HG03135 (cell line): ENCODE data around the gene PBX3.

Experiments
- ATAC-seq: cut with Tn5 transposase; IDR thresholded peaks from one replicate; pipeline ENCODE4 v1.9.1; 2021; ENCODE audit warnings: mild to moderate bottlenecking, moderate library complexity; ENCODE audit not compliant: unreplicated experiment

PBX3 gene

GRCh38 chr9:125990186-125990792, 243.1 kb downstream of the PBX3 start:
- no peak for ATAC-seq

GRCh38 chr9:125990793-125991220, 243.6 kb downstream of the PBX3 start:
- ATAC-seq, result no peak

GRCh38 chr9:125991886-125992529, 244.8 kb downstream of the PBX3 start:
- ATAC-seq, result no peak

GRCh38 chr9:125992557-125992956, 245.4 kb downstream of the PBX3 start:
- ATAC-seq, result no peak

GRCh38 chr9:125993466-125993865, 246.3 kb downstream of the PBX3 start:
- no peak for ATAC-seq

- no peak for ATAC-seq
Observed at GRCh38 chr9:125994066-125994943, 247.1 kb downstream of the PBX3 start.

GRCh38 chr9:125995006-125995405, 247.8 kb downstream of the PBX3 start:
- no peak for ATAC-seq

GRCh38 chr9:125995706-125996105, 248.5 kb downstream of the PBX3 start:
- no peak for ATAC-seq

- ATAC-seq, result no peak
Observed at GRCh38 chr9:125996791-125997190, 249.6 kb downstream of the PBX3 start.

- ATAC-seq, result no peak
Observed at GRCh38 chr9:125997196-125997823, 250.1 kb downstream of the PBX3 start.

GRCh38 chr9:125998837-125999503, 251.8 kb downstream of the PBX3 start:
- no peak for ATAC-seq

- no peak for ATAC-seq
Observed at GRCh38 chr9:125999504-125999881, 252.3 kb downstream of the PBX3 start.

GRCh38 chr9:126000256-126000655, 253.1 kb downstream of the PBX3 start:
- no peak for ATAC-seq

GRCh38 chr9:126000731-126001580, 253.8 kb downstream of the PBX3 start:
- no peak for ATAC-seq

- ATAC-seq, result no peak
Observed at GRCh38 chr9:126001581-126002225, 254.5 kb downstream of the PBX3 start.

- ATAC-seq, result no peak
Observed at GRCh38 chr9:126002476-126003350, 255.5 kb downstream of the PBX3 start.

- ATAC-seq, result no peak
Observed at GRCh38 chr9:126009047-126009446, 261.9 kb downstream of the PBX3 start.

- no peak for ATAC-seq
Observed at GRCh38 chr9:126014726-126015125, 267.6 kb downstream of the PBX3 start.
